Ishikawa (cell line): ENCODE data around the gene ANO4.

ENCODE experiments used
- CEBPB ChIP-seq: IDR thresholded peaks from 2 replicates; pipeline ENCODE4 v1.6.1; 2012
- CREB1 ChIP-seq: IDR thresholded peaks from 2 replicates; pipeline ENCODE4 v1.6.1; 2012; ENCODE audit warnings: low read depth
- EGR1 ChIP-seq: IDR thresholded peaks from 2 replicates; pipeline ENCODE4 v1.6.1; 2012
- EP300 ChIP-seq: IDR thresholded peaks from 2 replicates; pipeline ENCODE4 v1.6.1; 2012; ENCODE audit warnings: borderline replicate concordance
- FOXM1 ChIP-seq: IDR thresholded peaks from 2 replicates; pipeline ENCODE4 v1.6.1; 2012; ENCODE audit warnings: low read depth, borderline replicate concordance
- NFIC ChIP-seq: IDR thresholded peaks from 2 replicates; pipeline ENCODE4 v1.6.1; 2012
- RAD21 ChIP-seq: IDR thresholded peaks from 2 replicates; pipeline ENCODE4 v1.6.1; 2012; ENCODE audit warnings: low read depth
- TAF1 ChIP-seq: IDR thresholded peaks from 2 replicates; pipeline ENCODE4 v1.6.1; 2012; ENCODE audit warnings: low read depth, mild to moderate bottlenecking
- TCF12 ChIP-seq: IDR thresholded peaks from 2 replicates; pipeline ENCODE4 v1.6.1; 2012; ENCODE audit warnings: low read depth
- TEAD4 ChIP-seq: IDR thresholded peaks from 2 replicates; pipeline ENCODE4 v1.6.1; 2012
- YY1 ChIP-seq: IDR thresholded peaks from 2 replicates; pipeline ENCODE4 v1.6.1; 2012; ENCODE audit warnings: low read depth
- ZBTB7A ChIP-seq: IDR thresholded peaks from 2 replicates; pipeline ENCODE4 v1.6.1; 2012; ENCODE audit warnings: low read depth
- TF ChIP-seq, protein P1 (sequence below): IDR thresholded peaks from 2 replicates; pipeline ENCODE4 v1.6.1; 2012
- TF ChIP-seq, protein P2 (sequence below): IDR thresholded peaks from 2 replicates; pipeline ENCODE4 v1.6.1; 2012; ENCODE audit warnings: low read depth, mild to moderate bottlenecking
- TF ChIP-seq, protein P3 (sequence below): IDR thresholded peaks from 2 replicates; pipeline ENCODE4 v1.6.1; 2012

The ANO4 gene

DNA sequence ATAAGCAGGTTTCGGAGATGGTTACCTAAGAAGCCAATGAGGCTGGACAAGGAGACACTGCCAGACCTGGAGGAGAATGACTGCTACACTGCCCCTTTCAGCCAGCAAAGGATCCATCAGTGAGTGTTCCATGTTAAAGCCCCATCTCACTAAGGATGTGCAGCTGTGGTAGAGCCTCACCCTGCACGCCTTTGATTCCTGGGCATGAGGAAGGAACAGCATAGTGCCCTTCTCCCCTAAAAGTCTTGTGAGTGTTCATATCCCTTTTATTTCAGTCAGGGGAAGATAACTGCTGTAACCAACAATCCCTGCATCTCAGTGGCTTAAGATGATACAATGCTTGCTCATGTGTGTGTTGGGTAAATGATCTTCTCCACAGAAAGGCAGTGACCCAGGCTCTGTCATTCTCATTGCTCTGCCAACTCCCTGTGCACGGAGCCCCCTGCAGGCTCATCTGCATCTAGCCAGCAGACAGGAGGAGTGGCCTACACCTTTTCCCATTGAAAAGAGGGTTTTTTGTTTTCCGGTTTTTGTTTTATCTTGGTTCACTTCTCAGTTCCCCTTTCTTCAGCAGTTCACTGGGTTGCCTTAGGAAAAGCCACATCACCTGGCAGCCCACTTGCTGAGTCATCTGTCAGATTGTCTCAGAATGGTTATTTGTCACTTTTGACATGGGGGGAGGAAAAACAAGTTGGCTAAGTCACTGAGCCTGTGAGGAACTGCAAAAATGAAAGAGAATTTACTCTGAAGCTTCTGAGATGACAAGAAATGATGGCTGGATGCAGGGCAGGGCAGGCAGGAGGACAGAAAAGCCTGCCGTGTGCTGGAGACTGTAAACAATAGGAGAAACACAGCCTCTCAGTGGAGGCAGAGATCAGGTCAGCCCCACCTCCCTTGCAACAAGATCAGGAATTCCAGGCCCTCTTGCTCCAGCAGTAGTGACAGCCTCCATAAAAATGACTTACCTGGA, 193.3 kb downstream of the ANO4 start:
- TF ChIP-seq ZBTB7A (no peak), NFIC (no peak), YY1 (no peak), RAD21 (peak; percentile 36; the same call in 1 of the 2 replicates)
- TF ChIP-seq, protein P1, sequence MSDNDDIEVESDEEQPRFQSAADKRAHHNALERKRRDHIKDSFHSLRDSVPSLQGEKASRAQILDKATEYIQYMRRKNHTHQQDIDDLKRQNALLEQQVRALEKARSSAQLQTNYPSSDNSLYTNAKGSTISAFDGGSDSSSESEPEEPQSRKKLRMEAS: no peak

DNA sequence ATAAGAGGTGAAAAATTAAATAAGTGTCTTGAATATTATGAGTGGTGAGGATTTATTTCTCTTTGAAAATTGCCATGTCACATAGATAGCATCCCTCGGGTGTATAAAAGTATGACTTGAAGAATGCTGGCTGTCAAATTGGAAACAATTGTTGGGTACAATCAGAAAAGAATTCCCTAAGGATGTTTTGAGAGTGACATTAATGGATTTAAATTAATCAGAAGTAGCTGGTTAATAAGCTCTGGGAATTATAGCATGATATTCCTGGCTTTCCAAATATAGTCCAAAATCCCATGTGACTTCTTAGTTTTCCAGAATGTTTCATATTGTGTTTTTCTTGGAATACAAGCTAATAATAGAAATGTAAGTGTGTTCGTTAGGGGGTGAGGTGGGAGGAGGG, 196.5 kb downstream of the ANO4 start:
- TF ChIP-seq EP300 (no peak), TEAD4 (no peak), TCF12 (no peak), FOXM1 (no peak), YY1 (no peak), NFIC (no peak), EGR1 (no peak), TAF1 (no peak), CEBPB (no peak), RAD21 (no peak), ZBTB7A (no peak), CREB1 (no peak)
- TF ChIP-seq, protein P2, sequence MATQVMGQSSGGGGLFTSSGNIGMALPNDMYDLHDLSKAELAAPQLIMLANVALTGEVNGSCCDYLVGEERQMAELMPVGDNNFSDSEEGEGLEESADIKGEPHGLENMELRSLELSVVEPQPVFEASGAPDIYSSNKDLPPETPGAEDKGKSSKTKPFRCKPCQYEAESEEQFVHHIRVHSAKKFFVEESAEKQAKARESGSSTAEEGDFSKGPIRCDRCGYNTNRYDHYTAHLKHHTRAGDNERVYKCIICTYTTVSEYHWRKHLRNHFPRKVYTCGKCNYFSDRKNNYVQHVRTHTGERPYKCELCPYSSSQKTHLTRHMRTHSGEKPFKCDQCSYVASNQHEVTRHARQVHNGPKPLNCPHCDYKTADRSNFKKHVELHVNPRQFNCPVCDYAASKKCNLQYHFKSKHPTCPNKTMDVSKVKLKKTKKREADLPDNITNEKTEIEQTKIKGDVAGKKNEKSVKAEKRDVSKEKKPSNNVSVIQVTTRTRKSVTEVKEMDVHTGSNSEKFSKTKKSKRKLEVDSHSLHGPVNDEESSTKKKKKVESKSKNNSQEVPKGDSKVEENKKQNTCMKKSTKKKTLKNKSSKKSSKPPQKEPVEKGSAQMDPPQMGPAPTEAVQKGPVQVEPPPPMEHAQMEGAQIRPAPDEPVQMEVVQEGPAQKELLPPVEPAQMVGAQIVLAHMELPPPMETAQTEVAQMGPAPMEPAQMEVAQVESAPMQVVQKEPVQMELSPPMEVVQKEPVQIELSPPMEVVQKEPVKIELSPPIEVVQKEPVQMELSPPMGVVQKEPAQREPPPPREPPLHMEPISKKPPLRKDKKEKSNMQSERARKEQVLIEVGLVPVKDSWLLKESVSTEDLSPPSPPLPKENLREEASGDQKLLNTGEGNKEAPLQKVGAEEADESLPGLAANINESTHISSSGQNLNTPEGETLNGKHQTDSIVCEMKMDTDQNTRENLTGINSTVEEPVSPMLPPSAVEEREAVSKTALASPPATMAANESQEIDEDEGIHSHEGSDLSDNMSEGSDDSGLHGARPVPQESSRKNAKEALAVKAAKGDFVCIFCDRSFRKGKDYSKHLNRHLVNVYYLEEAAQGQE: no peak
- TF ChIP-seq, protein P3, sequence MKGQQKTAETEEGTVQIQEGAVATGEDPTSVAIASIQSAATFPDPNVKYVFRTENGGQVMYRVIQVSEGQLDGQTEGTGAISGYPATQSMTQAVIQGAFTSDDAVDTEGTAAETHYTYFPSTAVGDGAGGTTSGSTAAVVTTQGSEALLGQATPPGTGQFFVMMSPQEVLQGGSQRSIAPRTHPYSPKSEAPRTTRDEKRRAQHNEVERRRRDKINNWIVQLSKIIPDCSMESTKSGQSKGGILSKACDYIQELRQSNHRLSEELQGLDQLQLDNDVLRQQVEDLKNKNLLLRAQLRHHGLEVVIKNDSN: no peak
- TF ChIP-seq, protein P1: no peak

DNA sequence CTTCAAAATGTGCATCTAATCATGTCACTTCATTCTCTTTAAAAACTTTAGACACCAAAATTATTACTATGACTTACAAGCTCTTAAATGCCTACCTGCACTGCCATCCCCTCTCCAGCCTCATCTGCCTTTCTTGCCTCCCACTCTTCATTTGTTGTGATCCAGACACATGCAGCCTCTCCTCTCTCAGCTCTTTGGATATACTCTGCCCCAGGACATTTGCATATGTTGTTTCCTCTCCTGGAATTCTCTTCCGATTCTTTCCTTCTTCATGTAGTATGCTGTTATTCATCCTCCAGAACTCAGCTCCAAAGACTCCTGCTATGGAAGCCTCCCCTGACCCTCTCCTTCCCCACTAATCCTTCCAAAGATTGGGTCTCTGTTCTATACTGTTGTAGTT, 197.6 kb downstream of the ANO4 start:
- TF ChIP-seq TCF12 (no peak), CREB1 (no peak)
- TF ChIP-seq, protein P1: no peak

DNA sequence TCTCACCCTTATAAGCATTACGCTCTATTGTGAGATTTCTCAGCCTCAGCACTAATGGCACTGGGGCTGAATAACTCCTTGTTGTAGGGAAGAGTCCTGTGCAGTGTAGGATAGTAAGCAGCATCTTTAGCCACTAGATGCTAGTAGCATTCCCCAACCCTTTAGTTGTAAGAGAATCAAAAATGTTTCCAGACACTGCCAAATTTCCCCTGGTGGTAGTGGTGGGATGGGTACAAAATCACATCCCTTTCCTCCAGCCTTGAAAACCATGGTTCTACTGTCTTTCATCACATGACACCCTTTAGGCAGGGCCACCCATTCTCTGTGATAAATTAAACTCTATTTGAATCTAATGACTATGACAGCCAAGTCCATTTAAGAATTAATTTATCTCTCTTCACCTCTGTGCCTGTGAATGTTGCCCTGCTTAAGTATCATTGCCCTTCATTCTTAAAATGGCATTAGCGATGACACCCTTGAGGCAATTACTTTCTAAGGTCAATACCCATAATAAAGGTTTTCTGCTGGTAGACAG, 199.4 kb downstream of the ANO4 start:
- no peak for TF ChIP-seq YY1
- no peak for TF ChIP-seq ZBTB7A
- TF ChIP-seq, protein P3: no peak
- TF ChIP-seq CREB1: no peak
- TF ChIP-seq RAD21: no peak
- no peak for TF ChIP-seq NFIC
- TF ChIP-seq, protein P1: no peak
- no peak for TF ChIP-seq FOXM1
- TF ChIP-seq EP300: no peak
- no peak for TF ChIP-seq TEAD4
- TF ChIP-seq CEBPB: no peak

DNA sequence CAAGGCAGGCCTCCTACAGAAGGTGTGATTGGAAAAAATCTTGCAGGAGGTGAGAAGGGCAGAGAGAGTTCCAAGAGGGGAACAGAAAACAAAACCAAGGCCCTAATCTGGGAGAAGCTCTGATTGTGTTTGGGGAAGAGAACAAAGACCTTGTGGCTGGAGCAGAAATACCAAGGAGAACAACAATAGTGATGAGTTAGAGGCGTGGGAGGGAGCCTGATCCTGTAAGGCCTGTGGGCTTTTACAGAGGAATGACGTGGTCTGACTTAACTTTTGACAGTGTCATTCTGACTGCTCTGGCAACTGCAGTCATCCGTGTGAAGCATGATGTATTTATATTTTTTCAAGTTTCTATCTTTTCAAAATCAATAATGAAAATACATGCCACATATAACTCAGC, 200.6 kb downstream of the ANO4 start:
- TF ChIP-seq TAF1: no peak
- TF ChIP-seq CREB1: no peak
- no peak for TF ChIP-seq FOXM1
- no peak for TF ChIP-seq ZBTB7A
- no peak for TF ChIP-seq TCF12
- no peak for TF ChIP-seq EGR1

DNA sequence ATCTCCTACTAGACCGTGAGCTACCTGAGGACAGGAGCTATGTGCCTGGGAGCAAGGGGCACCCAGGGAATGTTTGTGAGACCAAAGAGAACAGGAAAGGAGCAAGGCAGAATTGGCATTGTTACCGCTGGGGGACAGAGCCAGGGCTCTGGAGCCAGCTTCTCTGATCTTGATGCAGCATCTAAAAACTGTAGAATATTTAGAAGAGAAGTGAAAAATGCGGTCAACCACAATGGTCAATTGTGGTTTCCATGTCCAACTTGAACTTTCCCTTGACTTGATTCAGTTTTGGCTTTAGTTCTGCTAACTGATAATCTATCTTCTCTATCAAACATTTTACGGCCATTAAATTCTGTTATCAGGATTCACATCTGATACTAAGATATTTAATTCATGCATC, 201.2 kb downstream of the ANO4 start:
- TF ChIP-seq, protein P1: no peak
- TF ChIP-seq TEAD4: no peak
- TF ChIP-seq, protein P3: no peak
- no peak for TF ChIP-seq NFIC
- TF ChIP-seq EGR1: no peak
- TF ChIP-seq CEBPB: no peak
- no peak for TF ChIP-seq EP300
- TF ChIP-seq TAF1: no peak
- TF ChIP-seq RAD21: no peak
- TF ChIP-seq, protein P2: no peak
- TF ChIP-seq TCF12: no peak
- no peak for TF ChIP-seq ZBTB7A
- no peak for TF ChIP-seq CREB1
- no peak for TF ChIP-seq FOXM1
- no peak for TF ChIP-seq YY1
